Kidney (tissue), 14 donors: ENCODE data around the gene MTTP. TPM values are rescaled to one million over a fixed set of nuclear protein-coding genes. Genes with fewer than 3 reads are reported as not detected.

ENCODE experiments used
- DNase-seq, 5 donors: peaks; one replicate each; pipeline ENCODE4 v3.0.0-alpha.2; 2013 to 2020
- FAIRE-seq: peaks from 2 replicates; lab custom pipeline; 2012; peaks lifted over from hg19 to GRCh38; lab: Jason Lieb, UNC
- H3K27ac ChIP-seq, 2 donors: one replicate each; pipeline ENCODE4 v1.7.0; 2013; ENCODE audit warnings: low read depth in 2 of 2, low read length in 2 of 2, inconsistent platforms in 1 of 2
- H3K27me3 ChIP-seq: one replicate; pipeline ENCODE4 v1.7.1; 2013; ENCODE audit warnings: low read length, inconsistent platforms; ENCODE audit not compliant: control insufficient read depth, insufficient read depth
- H3K36me3 ChIP-seq, 3 donors: one replicate each; pipeline versions ENCODE4 v1.7.0 to v1.7.1; 2013; ENCODE audit warnings: low read length in 3 of 3, control low read depth in 1 of 3, inconsistent platforms in 1 of 3; ENCODE audit not compliant: insufficient read depth in 3 of 3, control insufficient read depth in 2 of 3
- H3K4me1 ChIP-seq, 3 donors: one replicate each; pipeline versions ENCODE4 v1.7.0 to v1.7.1; 2013; ENCODE audit warnings: low read length in 3 of 3, inconsistent platforms in 1 of 3, low read depth in 1 of 3; ENCODE audit not compliant: control insufficient read depth in 2 of 3, insufficient read depth in 2 of 3
- H3K4me3 ChIP-seq, 3 donors: one replicate each; pipeline versions ENCODE4 v1.7.0 to v1.8.1; 2013; ENCODE audit warnings: low read length in 3 of 3, control low read depth in 1 of 3, inconsistent platforms in 1 of 3
- H3K9ac ChIP-seq, 3 donors: one replicate each; pipeline versions ENCODE4 v1.7.0 to v1.7.1; 2013; ENCODE audit warnings: low read length in 3 of 3, control low read depth in 1 of 3, inconsistent platforms in 1 of 3
- H3K9me3 ChIP-seq, 3 donors: one replicate each; pipeline versions ENCODE4 v1.7.0 to v1.7.1; 2013; ENCODE audit warnings: low read length in 3 of 3, control low read depth in 1 of 3, inconsistent platforms in 1 of 3; ENCODE audit not compliant: control insufficient read depth in 2 of 3, insufficient read depth in 1 of 3
- CTCF ChIP-seq: IDR thresholded peaks from 3 replicates; pipeline ENCODE4 v1.5.1; 2012; ENCODE audit warnings: mild to moderate bottlenecking, moderate library complexity, borderline replicate concordance; ENCODE audit not compliant: insufficient read depth; ENCODE audit errors: extremely low read depth
- intact Hi-C: fragments of 100-400 bp; cut with DNase I; formaldehyde crosslinking; loops from one replicate; pipeline ENCODE4 v1.11.1; 2022
- polyA plus RNA-seq: library from polyadenylated mRNA; stranded (reverse); fragments of 350-450 nt; fragmentation: Illumina TruSeq; extraction: RNeasy Lipid Tissue Mini Kit (QIAGEN cat#74804); gene quantifications from one replicate; pipeline ENCODE4 v1.2.3, GENCODE V29; 2014; ENCODE audit warnings: low read depth, low replicate concordance; ENCODE audit not compliant: insufficient read depth
- total RNA-seq: library from RNA; stranded (reverse); fragmentation: NEBNext Ultra II Directional; extraction: Animal tissue kit (Norgen Biotek cat#: 25700); gene quantifications from one replicate; pipeline ENCODE4 v1.2.1, GENCODE V29; 2021
- donor health status: control.
- donor health status: control.
- donor health status: control.
- donor health status: control.
- donor health status: control.
- donor health status: DM: yes; HTN: yes; CAD: no.
- donor health status: Normal renal cell carcinoma (clear cell type).

The MTTP gene
- total and polyA plus RNA-seq, 2 donors from 2014 or later = 0.19 to 5.8 TPM

GRCh38 chr4:99593781-99594641 is 19.4 kb downstream of the MTTP start:
- DNase-seq = no peak

DNA sequence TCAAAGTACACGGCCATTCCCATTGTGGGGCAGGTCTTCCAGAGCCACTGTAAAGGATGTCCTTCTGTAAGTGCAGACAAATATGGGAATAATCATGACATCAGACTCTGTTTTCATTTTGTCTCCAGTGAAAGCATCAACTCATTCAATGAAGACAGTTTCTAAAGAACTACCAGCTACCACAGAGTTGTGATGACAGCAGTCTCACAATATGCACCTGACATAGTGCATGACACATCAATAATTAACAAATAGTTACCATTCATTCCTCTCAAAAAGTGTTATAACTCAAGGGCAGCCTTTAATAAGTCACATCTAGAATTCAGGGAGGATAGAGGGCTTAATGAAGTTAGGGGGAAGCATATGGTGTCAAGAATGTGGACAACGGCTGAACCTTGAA is 20.2 kb downstream of the MTTP start:
- FAIRE-seq = no peak
- no peak overlapping the region for H3K4me3 ChIP-seq
- H3K9me3 ChIP-seq = no peaks in the 10 kb centered on the region
- no peaks in the 10 kb centered on the region for H3K4me1 ChIP-seq
- no peak overlapping the region for H3K9ac ChIP-seq
- H3K36me3 ChIP-seq = no peaks in the 10 kb centered on the region
- intact Hi-C loops = no loop called here
- no peaks in the 10 kb centered on the region for H3K27me3 ChIP-seq
- no peak for TF ChIP-seq CTCF
- no peak for DNase-seq
- H3K27ac ChIP-seq = no peak overlapping the region

More at GRCh38 chr4:99593781-99594641, 19.4 kb downstream of the MTTP start:
- no peak for TF ChIP-seq CTCF
- Histone ChIP-seq H3K36me3 (no peaks in the 10 kb centered on the region), H3K27me3 (no peaks in the 10 kb centered on the region), H3K4me1 (no peaks in the 10 kb centered on the region), H3K4me3 (no peak overlapping the region), H3K9me3 (no peaks in the 10 kb centered on the region), H3K27ac (no peak overlapping the region), H3K9ac (no peak overlapping the region)
- no peak for FAIRE-seq
- intact Hi-C loops = no loop called here

GRCh38 chr4:99606716-99607115 is 32.1 kb downstream of the MTTP start:
- no peak for TF ChIP-seq CTCF
- H3K36me3 ChIP-seq = no peaks in the 10 kb centered on the region
- no peaks in the 10 kb centered on the region for H3K27me3 ChIP-seq
- H3K4me1 ChIP-seq = no peaks in the 10 kb centered on the region
- FAIRE-seq (no peak), DNase-seq (no peak)
- intact Hi-C loops = no loop called here
- H3K9ac ChIP-seq = no peak overlapping the region
- H3K9me3 ChIP-seq = no peaks in the 10 kb centered on the region
- no peak overlapping the region for H3K27ac ChIP-seq
- no peak overlapping the region for H3K4me3 ChIP-seq
